ENCODE data around the gene MPST. TPM values are rescaled to one million over a fixed set of nuclear protein-coding genes. Genes with fewer than 3 reads are reported as not detected.
A peak's percentile ranks its signal among the peaks of the same experiment; 100 is the strongest.

MPST gene
- total and polyA plus RNA-seq, 4 experiments from 2014 or later = 3.7 to 7.4 (median 5.6) TPM

GRCh38 chr22:36979016-36979910, 40.3 kb upstream of the MPST start:
- Histone ChIP-seq H3K4me3 (ENCODE audit: low read length in 2 of 2) (no peak overlapping the region), H3K27ac (ENCODE audit: low read depth, low read length) (no peak overlapping the region), H3K36me3 (ENCODE audit: insufficient read depth, low read length) (no peaks in the 10 kb centered on the region), H3K9me3 (ENCODE audit: control insufficient read depth in 1 of 2, low read length in 2 of 2) (no peaks in the 10 kb centered on the region), H3K27me3 (ENCODE audit: insufficient read depth, low read length) (no peaks in the 10 kb centered on the region), H3K4me1 (ENCODE audit: insufficient read depth, low read length) (peaks cover 4% of the 10 kb centered on the region)
- intact Hi-C loops (cut with micrococcal nuclease) = loop anchor here (5.0 kb wide), 1 partner anchor 452 kb away; the partner anchor contains the start of gene EIF3D
- DNase-seq = no peak
- Mint-ChIP-seq H3K4me3 (no peak overlapping the region), H3K4me1 (peaks cover 3 to 14% (median 8%) of the 10 kb centered on the region in 4 donors), H3K27ac (no peak overlapping the region), H3K9me3 (no peaks in the 10 kb centered on the region), H3K36me3 (peaks cover 0 to 4% of the 10 kb centered on the region in 2 donors), H3K27me3 (peaks cover 6 to 11% of the 10 kb centered on the region in 2 donors)
- POLR2A ChIA-PET (ENCODE audit: partially characterized antibody) = interaction anchor here (2.5 to 2.8 kb wide), 2 partner anchors 123 to 126 kb away, joined by 10 to 17 read pairs; no protein-coding TSS in a partner anchor
- CTCF ChIA-PET (ENCODE audit: partially characterized antibody) = interaction anchor here (0.7 to 5.6 kb wide), 9 partner anchors 20 to 222 kb away, joined by 3 to 112 read pairs (median 11); partner anchors contain the start of gene NCF4

GRCh38 chr22:36981247-36981775, 38.2 kb upstream of the MPST start:
- Histone ChIP-seq H3K4me3 (ENCODE audit: low read length in 2 of 2) (no peak overlapping the region), H3K36me3 (ENCODE audit: insufficient read depth, low read length) (no peaks in the 10 kb centered on the region), H3K4me1 (ENCODE audit: insufficient read depth, low read length) (peaks cover 4% of the 10 kb centered on the region), H3K27me3 (ENCODE audit: insufficient read depth, low read length) (no peaks in the 10 kb centered on the region), H3K27ac (ENCODE audit: low read depth, low read length) (no peak overlapping the region), H3K9me3 (ENCODE audit: control insufficient read depth in 1 of 2, low read length in 2 of 2) (peaks cover 0 to 9% of the 10 kb centered on the region in 2 donors)
- peaks cover 0 to 13% (median 12%) of the 10 kb centered on the region in 8 donors for H3K9me3 Mint-ChIP-seq
- H3K27me3 Mint-ChIP-seq = peaks cover 7 to 15% of the 10 kb centered on the region in 2 donors
- peaks cover 3 to 14% (median 8%) of the 10 kb centered on the region in 4 donors for H3K4me1 Mint-ChIP-seq
- H3K4me3 Mint-ChIP-seq = peak overlapping the region in 1 of 8 donors; percentile 57
- ChIA-PET CTCF (ENCODE audit: partially characterized antibody) (interaction anchor here (1.0 to 5.1 kb wide), 4 partner anchors 120 to 224 kb away, joined by 3 to 25 read pairs (median 6); no protein-coding TSS in a partner anchor), POLR2A (ENCODE audit: partially characterized antibody) (no interaction called here)
- H3K36me3 Mint-ChIP-seq = peaks cover 3 to 7% of the 10 kb centered on the region in 2 donors
- intact Hi-C loops (cut with micrococcal nuclease) = no loop called here
- no peak for DNase-seq
- H3K27ac Mint-ChIP-seq = peak overlapping the region in 2 of 7 donors; percentile 22 to 38

GRCh38 chr22:36982136-36982535, 37.4 kb upstream of the MPST start:
- Mint-ChIP-seq H3K36me3 (peaks cover 7 to 8% of the 10 kb centered on the region in 2 donors), H3K27me3 (peaks cover 8 to 15% of the 10 kb centered on the region in 2 donors), H3K4me3 (no peak overlapping the region), H3K4me1 (peaks cover 3 to 11% (median 8%) of the 10 kb centered on the region in 4 donors), H3K27ac (no peak overlapping the region), H3K9me3 (peaks cover 0 to 21% (median 20%) of the 10 kb centered on the region in 8 donors)
- DNase-seq = no peak
- Histone ChIP-seq H3K4me3 (ENCODE audit: low read length in 2 of 2) (no peak overlapping the region), H3K36me3 (ENCODE audit: insufficient read depth, low read length) (no peaks in the 10 kb centered on the region), H3K27me3 (ENCODE audit: insufficient read depth, low read length) (no peaks in the 10 kb centered on the region), H3K4me1 (ENCODE audit: insufficient read depth, low read length) (peaks cover 4% of the 10 kb centered on the region), H3K9me3 (ENCODE audit: control insufficient read depth in 1 of 2, low read length in 2 of 2) (peaks cover 0 to 9% of the 10 kb centered on the region in 2 donors), H3K27ac (ENCODE audit: low read depth, low read length) (no peak overlapping the region)
- POLR2A ChIA-PET (ENCODE audit: partially characterized antibody) = no interaction called here
- CTCF ChIA-PET (ENCODE audit: partially characterized antibody) = interaction anchor here (1.0 to 5.1 kb wide), 5 partner anchors 121 to 225 kb away, joined by 3 to 25 read pairs (median 4); partner anchors contain the start of gene IFT27
- intact Hi-C loops (cut with micrococcal nuclease) = no loop called here

- CTCF ChIA-PET (ENCODE audit: partially characterized antibody) = no interaction called here
- intact Hi-C loops (cut with micrococcal nuclease) = no loop called here
Observed at GRCh38 chr22:36985211-36985889, 34.2 kb upstream of the MPST start.

GRCh38 chr22:36986242-36986821, 33.2 kb upstream of the MPST start:
- Mint-ChIP-seq H3K27me3 (peaks cover 33 to 41% of the 10 kb centered on the region in 2 donors), H3K27ac (peak overlapping the region in 1 of 7 donors; percentile 21), H3K36me3 (peaks cover 4 to 8% of the 10 kb centered on the region in 2 donors), H3K4me1 (no peaks in the 10 kb centered on the region), H3K4me3 (no peak overlapping the region), H3K9me3 (peaks cover 0 to 26% (median 20%) of the 10 kb centered on the region in 8 donors)
- DNase-seq = peak in 2 of 5 donors; percentile 5 to 6
- peaks cover 0 to 9% of the 10 kb centered on the region in 2 donors for H3K9me3 ChIP-seq (ENCODE audit: control insufficient read depth in 1 of 2, low read length in 2 of 2)
- ChIA-PET CTCF (ENCODE audit: partially characterized antibody) (no interaction called here), POLR2A (ENCODE audit: partially characterized antibody) (no interaction called here)
- H3K4me3 ChIP-seq (ENCODE audit: low read length in 2 of 2) = no peak overlapping the region
- no peak overlapping the region for H3K27ac ChIP-seq (ENCODE audit: low read depth, low read length)
- intact Hi-C loops (cut with micrococcal nuclease) = no loop called here
- H3K36me3 ChIP-seq (ENCODE audit: insufficient read depth, low read length) = no peaks in the 10 kb centered on the region
- no peaks in the 10 kb centered on the region for H3K4me1 ChIP-seq (ENCODE audit: insufficient read depth, low read length)
- H3K27me3 ChIP-seq (ENCODE audit: insufficient read depth, low read length) = peaks cover 16% of the 10 kb centered on the region

More at GRCh38 chr22:36985211-36985889, 34.2 kb upstream of the MPST start:
- H3K27me3 ChIP-seq (ENCODE audit: insufficient read depth, low read length) = peaks cover 7% of the 10 kb centered on the region
- no peak overlapping the region for H3K27ac ChIP-seq (ENCODE audit: low read depth, low read length)
- Mint-ChIP-seq H3K4me1 (no peaks in the 10 kb centered on the region), H3K27ac (peak overlapping the region in 1 of 7 donors; percentile 21), H3K36me3 (peaks cover 4 to 8% of the 10 kb centered on the region in 2 donors), H3K27me3 (peaks cover 23 to 32% of the 10 kb centered on the region in 2 donors), H3K4me3 (no peak overlapping the region), H3K9me3 (peaks cover 0 to 26% (median 20%) of the 10 kb centered on the region in 8 donors)
- H3K36me3 ChIP-seq (ENCODE audit: insufficient read depth, low read length) = no peaks in the 10 kb centered on the region
- no peak overlapping the region for H3K4me3 ChIP-seq (ENCODE audit: low read length in 2 of 2)
- DNase-seq = no peak
- H3K4me1 ChIP-seq (ENCODE audit: insufficient read depth, low read length) = no peaks in the 10 kb centered on the region
- H3K9me3 ChIP-seq (ENCODE audit: control insufficient read depth in 1 of 2, low read length in 2 of 2) = peaks cover 0 to 9% of the 10 kb centered on the region in 2 donors
- POLR2A ChIA-PET (ENCODE audit: partially characterized antibody) = no interaction called here

- Mint-ChIP-seq H3K27me3 (peaks cover 36 to 44% of the 10 kb centered on the region in 2 donors), H3K36me3 (peaks cover 4 to 8% of the 10 kb centered on the region in 2 donors), H3K9me3 (peaks cover 0 to 26% (median 20%) of the 10 kb centered on the region in 8 donors), H3K4me1 (no peaks in the 10 kb centered on the region), H3K27ac (no peak overlapping the region), H3K4me3 (no peak overlapping the region)
- Histone ChIP-seq H3K27ac (ENCODE audit: low read depth, low read length) (no peak overlapping the region), H3K36me3 (ENCODE audit: insufficient read depth, low read length) (no peaks in the 10 kb centered on the region), H3K4me3 (ENCODE audit: low read length in 2 of 2) (no peak overlapping the region), H3K4me1 (ENCODE audit: insufficient read depth, low read length) (no peaks in the 10 kb centered on the region), H3K9me3 (ENCODE audit: control insufficient read depth in 1 of 2, low read length in 2 of 2) (peaks cover 0 to 9% of the 10 kb centered on the region in 2 donors), H3K27me3 (ENCODE audit: insufficient read depth, low read length) (peaks cover 17% of the 10 kb centered on the region)
- CTCF ChIA-PET (ENCODE audit: partially characterized antibody) = no interaction called here
- no peak for DNase-seq
- POLR2A ChIA-PET (ENCODE audit: partially characterized antibody) = no interaction called here
- intact Hi-C loops (cut with micrococcal nuclease) = no loop called here
Observed at GRCh38 chr22:36988075-36988832, 31.3 kb upstream of the MPST start.
